Skeletal muscle satellite cell (primary cell): ENCODE results near the gene GON4L. TPM values are rescaled to one million over a fixed set of nuclear protein-coding genes. Genes with fewer than 3 reads are reported as not detected.
"Not testable (repeated sequence)": the region's sequence is repeated elsewhere in the genome, so short reads cannot be mapped to it uniquely, and the experiment has no call there.

Source experiments
- H3K27me3 ChIP-seq: 2 replicates; pipeline ENCODE4 v1.7.0; 2013; ENCODE audit warnings: low read length; ENCODE audit not compliant: control insufficient read depth, insufficient read depth
- H3K36me3 ChIP-seq: 2 replicates; pipeline ENCODE4 v1.7.0; 2013; ENCODE audit warnings: mild to moderate bottlenecking, control low read depth, low read length; ENCODE audit not compliant: insufficient read depth
- H3K4me1 ChIP-seq: 2 replicates; pipeline ENCODE4 v1.7.0; 2013; ENCODE audit warnings: low read length; ENCODE audit not compliant: control insufficient read depth, insufficient read depth
- H3K4me2 ChIP-seq: 2 replicates; pipeline ENCODE4 v1.7.0; 2013; ENCODE audit warnings: mild to moderate bottlenecking, low read length
- H3K4me3 ChIP-seq: 2 replicates; pipeline ENCODE4 v1.7.0; 2013; ENCODE audit warnings: low read length
- H3K9ac ChIP-seq: 2 replicates; pipeline ENCODE4 v1.7.0; 2013; ENCODE audit warnings: mild to moderate bottlenecking, low read depth, low read length, moderate library complexity
- H3K9me3 ChIP-seq: replicated peaks from 2 replicates; pipeline ENCODE4 v1.7.0; 2013; ENCODE audit warnings: mild to moderate bottlenecking, control low read depth, low read length
- small RNA-seq: library from RNA; depleted of rRNA; stranded (forward); fragments of <200 nt; gene quantifications from one replicate; pipeline ENCODE3, GENCODE V24; 2012

The GON4L gene

GRCh38 chr1:155706139-155706538 is 150.9 kb downstream of the GON4L start:
- no peak overlapping the region for H3K4me2 ChIP-seq
- no peak overlapping the region for H3K4me3 ChIP-seq
- peaks cover 6% of the 10 kb centered on the region for H3K36me3 ChIP-seq
- H3K9ac ChIP-seq, result no peak overlapping the region
- no peaks in the 10 kb centered on the region for H3K9me3 ChIP-seq
- H3K4me1 ChIP-seq, result peaks cover 11% of the 10 kb centered on the region
- no peaks in the 10 kb centered on the region for H3K27me3 ChIP-seq

- not testable (repeated sequence) for H3K9me3 ChIP-seq, H3K36me3 ChIP-seq, H3K27me3 ChIP-seq, H3K4me3 ChIP-seq, H3K4me2 ChIP-seq, H3K9ac ChIP-seq
- H3K4me1 ChIP-seq, result peaks cover 11% of the 10 kb centered on the region
Measured at GRCh38 chr1:155704414-155704813, 152.6 kb downstream of the GON4L start.

- Histone ChIP-seq H3K4me1 (peaks cover 15% of the 10 kb centered on the region), H3K9ac (no peak overlapping the region), H3K27me3 (no peaks in the 10 kb centered on the region), H3K4me2 (no peak overlapping the region), H3K36me3 (no peaks in the 10 kb centered on the region), H3K4me3 (no peak overlapping the region), H3K9me3 (no peaks in the 10 kb centered on the region)
Measured at GRCh38 chr1:155703216-155703615, 153.8 kb downstream of the GON4L start.

GRCh38 chr1:155701675-155702074 is 155.3 kb downstream of the GON4L start:
- not testable (repeated sequence) for H3K36me3 ChIP-seq, H3K9ac ChIP-seq, H3K4me2 ChIP-seq, H3K9me3 ChIP-seq, H3K4me3 ChIP-seq, H3K27me3 ChIP-seq
- peaks cover 15% of the 10 kb centered on the region for H3K4me1 ChIP-seq

Small RNAs within 50 kb of the gene (small RNA-seq; reads per million reads assigned to genes)
- not detected for gene RF00015
